ENCODE results near the gene ASB6.
"Not testable (repeated sequence)": the region's sequence is repeated elsewhere in the genome, so short reads cannot be mapped to it uniquely, and the experiment has no call there.

The ASB6 gene

GRCh38 chr9:129640871-129641749, 841 bp downstream of the ASB6 start:
- no peak for DNase-seq

- DNase-seq, result no peak
Observed at GRCh38 chr9:129640086-129640870, 1.7 kb downstream of the ASB6 start.

GRCh38 chr9:129639756-129640085, 2.2 kb downstream of the ASB6 start:
- no peak for DNase-seq

GRCh38 chr9:129639034-129639630, 2.8 kb downstream of the ASB6 start:
- no peak for DNase-seq

GRCh38 chr9:129637673-129638439, 4.1 kb downstream of the ASB6 start:
- no peak for DNase-seq

- DNase-seq, result no peak
Observed at GRCh38 chr9:129637102-129637501, 4.8 kb downstream of the ASB6 start.

GRCh38 chr9:129636343-129636742, 5.6 kb downstream of the ASB6 start:
- DNase-seq, result not testable (repeated sequence)

- no peak for DNase-seq
Observed at GRCh38 chr9:129635099-129636065, 6.6 kb downstream of the ASB6 start.

GRCh38 chr9:129633848-129634247, 8.1 kb downstream of the ASB6 start:
- no peak for DNase-seq

GRCh38 chr9:129633207-129633606, 8.7 kb downstream of the ASB6 start:
- no peak for DNase-seq

GRCh38 chr9:129632460-129632859, 9.5 kb downstream of the ASB6 start:
- DNase-seq, result no peak

GRCh38 chr9:129631674-129632129, 10.2 kb downstream of the ASB6 start:
- DNase-seq, result no peak

- DNase-seq, result no peak
Observed at GRCh38 chr9:129630967-129631673, 10.8 kb downstream of the ASB6 start.

- no peak for DNase-seq
Observed at GRCh38 chr9:129629251-129629820, 12.6 kb downstream of the ASB6 start.

- DNase-seq, result no peak
Observed at GRCh38 chr9:129628709-129629108, 13.2 kb downstream of the ASB6 start.

GRCh38 chr9:129627556-129628440, 14.2 kb downstream of the ASB6 start:
- no peak for DNase-seq

- peak; percentile 11 for DNase-seq
Observed at GRCh38 chr9:129626625-129627284, 15.2 kb downstream of the ASB6 start.

GRCh38 chr9:129626079-129626624, 15.8 kb downstream of the ASB6 start, which contains the start of gene NTMT1:
Gene NTMT1 (plus strand): TSS chr9:129626163. CDS start chr9:129632704, 6,541 bp downstream.
- peak; percentile 5 for DNase-seq

Measured in SHP77 treated with DMSO at 0.1 percent for 48 hours (cell line).